ENCODE data around the gene CYP2A6. TPM values are rescaled to one million over a fixed set of nuclear protein-coding genes. Genes with fewer than 3 reads are reported as not detected.
"Not testable (repeated sequence)": the region's sequence is repeated elsewhere in the genome, so short reads cannot be mapped to it uniquely, and the experiment has no call there.

Gene CYP2A6
- total RNA-seq, 1 experiment from 2014 or later: not detected

- no peak for DNase-seq
- intact Hi-C loops (cut with micrococcal nuclease; ENCODE audit: unreplicated experiment): no loop called here
- peaks cover 51% of the 10 kb centered on the region for H3K27me3 Mint-ChIP-seq (ENCODE audit: unreplicated experiment)
- H3K36me3 Mint-ChIP-seq (ENCODE audit: insufficient read depth, unreplicated experiment): no peaks in the 10 kb centered on the region
- H3K27ac Mint-ChIP-seq (ENCODE audit: unreplicated experiment): no peak overlapping the region
- CTCF ChIA-PET: interaction anchor here (1.0 kb wide), 1 partner anchor 82 kb away, joined by 3 read pairs; no protein-coding TSS in a partner anchor
- no peaks in the 10 kb centered on the region for H3K4me1 Mint-ChIP-seq (ENCODE audit: low read depth, unreplicated experiment)
- no peaks in the 10 kb centered on the region for H3K9me3 Mint-ChIP-seq (ENCODE audit: low read depth, unreplicated experiment)
- TF ChIP-seq CTCF (IDR thresholded peaks at IDR 0.05; ENCODE audit: unreplicated experiment): no peak
- no TSS peak for BruUV-seq (replicated peaks)
- H3K4me3 Mint-ChIP-seq (ENCODE audit: low read depth, unreplicated experiment): no peak overlapping the region
Observed at GRCh38 chr19:40889366-40889765, 39.1 kb upstream of the CYP2A6 start.

- Mint-ChIP-seq H3K4me1 (ENCODE audit: low read depth, unreplicated experiment) (no peaks in the 10 kb centered on the region), H3K4me3 (ENCODE audit: low read depth, unreplicated experiment) (no peak overlapping the region), H3K9me3 (ENCODE audit: low read depth, unreplicated experiment) (no peaks in the 10 kb centered on the region), H3K27ac (ENCODE audit: unreplicated experiment) (no peak overlapping the region), H3K27me3 (ENCODE audit: unreplicated experiment) (peaks cover 45% of the 10 kb centered on the region), H3K36me3 (ENCODE audit: insufficient read depth, unreplicated experiment) (no peaks in the 10 kb centered on the region)
- intact Hi-C loops (cut with micrococcal nuclease; ENCODE audit: unreplicated experiment): no loop called here
- no peak for DNase-seq
- TF ChIP-seq CTCF (IDR thresholded peaks at IDR 0.05; ENCODE audit: unreplicated experiment): no peak
- BruUV-seq (replicated peaks): no TSS peak
- CTCF ChIA-PET: no interaction called here
Observed at GRCh38 chr19:40888191-40888590, 37.9 kb upstream of the CYP2A6 start.

- H3K9me3 Mint-ChIP-seq (ENCODE audit: low read depth, unreplicated experiment); H3K27ac Mint-ChIP-seq (ENCODE audit: unreplicated experiment); BruUV-seq (replicated peaks); DNase-seq; intact Hi-C loops (cut with micrococcal nuclease; ENCODE audit: unreplicated experiment); CTCF ChIA-PET; H3K36me3 Mint-ChIP-seq (ENCODE audit: insufficient read depth, unreplicated experiment); H3K4me1 Mint-ChIP-seq (ENCODE audit: low read depth, unreplicated experiment); H3K4me3 Mint-ChIP-seq (ENCODE audit: low read depth, unreplicated experiment): not testable (repeated sequence)
- H3K27me3 Mint-ChIP-seq (ENCODE audit: unreplicated experiment): peaks cover 61% of the 10 kb centered on the region
Observed at GRCh38 chr19:40884187-40884931, 34.1 kb upstream of the CYP2A6 start.

DNA sequence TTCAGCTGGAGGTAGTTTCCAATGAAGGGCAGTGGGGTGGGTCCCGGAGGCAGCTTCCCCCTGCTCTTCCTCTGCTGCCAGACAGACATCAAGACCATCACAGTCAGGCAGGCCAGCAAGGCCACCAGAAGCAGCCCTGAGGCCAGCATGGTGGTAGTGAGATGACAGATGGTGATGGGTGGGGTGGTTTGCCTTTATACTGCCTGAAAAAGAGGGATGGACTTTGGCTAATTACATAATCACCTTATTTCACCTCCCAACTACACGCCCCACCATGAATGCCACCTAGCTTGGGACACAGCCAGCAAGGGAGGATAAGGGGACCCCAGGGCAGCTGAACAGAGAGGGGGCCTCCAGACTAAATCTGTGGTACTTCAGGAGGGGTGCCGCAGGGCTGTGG, 31.8 kb upstream of the CYP2A6 start, which contains the start of gene CYP2A7:
Gene CYP2A7, minus strand, starts transcription at position 170 of the 400 bp plus-strand sequence. Its CDS starts 21 bp downstream, at position 149.
- H3K36me3 Mint-ChIP-seq (ENCODE audit: insufficient read depth, unreplicated experiment); CTCF ChIA-PET; H3K4me1 Mint-ChIP-seq (ENCODE audit: low read depth, unreplicated experiment); H3K27ac Mint-ChIP-seq (ENCODE audit: unreplicated experiment); H3K4me3 Mint-ChIP-seq (ENCODE audit: low read depth, unreplicated experiment); BruUV-seq (replicated peaks); intact Hi-C loops (cut with micrococcal nuclease; ENCODE audit: unreplicated experiment); H3K9me3 Mint-ChIP-seq (ENCODE audit: low read depth, unreplicated experiment); DNase-seq: not testable (repeated sequence)
- peaks cover 68% of the 10 kb centered on the region for H3K27me3 Mint-ChIP-seq (ENCODE audit: unreplicated experiment)

- H3K27ac Mint-ChIP-seq (ENCODE audit: unreplicated experiment); H3K4me3 Mint-ChIP-seq (ENCODE audit: low read depth, unreplicated experiment); intact Hi-C loops (cut with micrococcal nuclease; ENCODE audit: unreplicated experiment); BruUV-seq (replicated peaks); H3K36me3 Mint-ChIP-seq (ENCODE audit: insufficient read depth, unreplicated experiment); H3K4me1 Mint-ChIP-seq (ENCODE audit: low read depth, unreplicated experiment); H3K9me3 Mint-ChIP-seq (ENCODE audit: low read depth, unreplicated experiment); DNase-seq; CTCF ChIA-PET: not testable (repeated sequence)
- peaks cover 81% of the 10 kb centered on the region for H3K27me3 Mint-ChIP-seq (ENCODE audit: unreplicated experiment)
Observed at GRCh38 chr19:40879349-40879748, 29.1 kb upstream of the CYP2A6 start.

GRCh38 chr19:40875526-40875951, 25.3 kb upstream of the CYP2A6 start:
- CTCF ChIA-PET; H3K27ac Mint-ChIP-seq (ENCODE audit: unreplicated experiment); H3K9me3 Mint-ChIP-seq (ENCODE audit: low read depth, unreplicated experiment); BruUV-seq (replicated peaks); H3K36me3 Mint-ChIP-seq (ENCODE audit: insufficient read depth, unreplicated experiment); DNase-seq; H3K4me3 Mint-ChIP-seq (ENCODE audit: low read depth, unreplicated experiment); H3K4me1 Mint-ChIP-seq (ENCODE audit: low read depth, unreplicated experiment); intact Hi-C loops (cut with micrococcal nuclease; ENCODE audit: unreplicated experiment): not testable (repeated sequence)
- peaks cover 78% of the 10 kb centered on the region for H3K27me3 Mint-ChIP-seq (ENCODE audit: unreplicated experiment)

DNA sequence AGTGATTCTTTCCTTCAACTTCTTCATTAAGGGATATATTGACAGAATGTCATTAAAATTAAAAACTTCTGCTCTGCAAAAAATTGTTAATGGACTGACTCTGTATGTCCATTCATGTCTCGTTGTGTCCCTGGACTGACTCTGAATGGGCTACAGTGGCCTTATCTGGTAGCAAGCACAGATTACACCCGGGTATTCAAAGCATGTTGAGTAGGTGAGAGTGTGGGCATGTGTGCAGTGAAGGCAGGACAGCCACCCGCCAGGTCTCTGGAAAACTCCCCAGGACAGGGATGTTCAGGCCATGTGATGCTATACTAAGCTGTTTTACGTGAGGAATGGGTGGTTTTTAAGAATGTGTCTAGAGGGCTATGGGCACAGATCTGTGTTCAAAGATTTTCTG, 24.6 kb upstream of the CYP2A6 start:
- H3K4me1 Mint-ChIP-seq (ENCODE audit: low read depth, unreplicated experiment); CTCF ChIA-PET; intact Hi-C loops (cut with micrococcal nuclease; ENCODE audit: unreplicated experiment); H3K36me3 Mint-ChIP-seq (ENCODE audit: insufficient read depth, unreplicated experiment); BruUV-seq (replicated peaks); H3K4me3 Mint-ChIP-seq (ENCODE audit: low read depth, unreplicated experiment); H3K9me3 Mint-ChIP-seq (ENCODE audit: low read depth, unreplicated experiment); H3K27ac Mint-ChIP-seq (ENCODE audit: unreplicated experiment); DNase-seq: not testable (repeated sequence)
- H3K27me3 Mint-ChIP-seq (ENCODE audit: unreplicated experiment): peaks cover 78% of the 10 kb centered on the region

DNA sequence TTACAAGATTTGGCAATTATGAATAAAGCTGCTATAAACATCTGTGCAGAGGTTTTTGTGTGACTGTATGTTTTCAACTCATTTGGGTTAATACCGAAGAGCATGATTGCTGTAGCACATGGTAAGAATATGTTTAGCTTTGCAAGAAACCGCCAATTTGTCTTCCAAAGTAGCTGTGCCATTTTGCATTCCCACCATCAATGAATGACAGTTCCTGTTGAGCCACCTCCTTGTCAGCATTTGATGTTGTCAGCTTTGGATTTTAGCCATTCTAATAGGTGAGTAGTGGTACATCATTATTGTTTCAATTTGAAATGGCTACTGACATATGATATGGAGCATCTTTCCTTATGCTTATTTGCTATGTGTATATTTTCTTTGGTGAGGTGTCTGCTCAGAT, 23.6 kb upstream of the CYP2A6 start:
- H3K27ac Mint-ChIP-seq (ENCODE audit: unreplicated experiment); H3K4me3 Mint-ChIP-seq (ENCODE audit: low read depth, unreplicated experiment); intact Hi-C loops (cut with micrococcal nuclease; ENCODE audit: unreplicated experiment); H3K9me3 Mint-ChIP-seq (ENCODE audit: low read depth, unreplicated experiment); CTCF ChIA-PET; H3K4me1 Mint-ChIP-seq (ENCODE audit: low read depth, unreplicated experiment); BruUV-seq (replicated peaks); DNase-seq; H3K36me3 Mint-ChIP-seq (ENCODE audit: insufficient read depth, unreplicated experiment): not testable (repeated sequence)
- peaks cover 74% of the 10 kb centered on the region for H3K27me3 Mint-ChIP-seq (ENCODE audit: unreplicated experiment)

Measured in Calu3 (cell line).